Panc1 (cell line): ENCODE measurements around the gene WDR33. TPM values are rescaled to one million over a fixed set of nuclear protein-coding genes. Genes with fewer than 3 reads are reported as not detected.

Source experiments
- ATAC-seq: fragments of 200-7000 bp; cut with Tn5 transposase; 2 replicates; pipeline ENCODE4 v1.9.1; 2020; ENCODE audit warnings: mild to moderate bottlenecking, moderate library complexity
- BruUV-seq: library from RNA; stranded (reverse); fragments of 400-500 nt; replicated peaks from 2 replicates; lab custom pipeline; 2021; lab: Mats Ljungman, UMichigan
- CTCF ChIA-PET: fragments of 300-600 bp; sonication (Branson Sonifier 250); formaldehyde crosslinking; loops from one replicate; lab custom pipeline; 2022; ENCODE audit warnings: antibody characterized with exemption; lab: Charles Lee
- POLR2A ChIA-PET: fragments of 300-600 bp; sonication (Branson Sonifier 250); formaldehyde crosslinking; loops from one replicate; lab custom pipeline; 2022; ENCODE audit warnings: antibody characterized with exemption; lab: Charles Lee
- DNase-seq: peaks from one replicate; pipeline ENCODE4 v3.0.0-alpha.2; 2010; ENCODE audit warnings: low read depth, low spot score
- H3K27ac ChIP-seq: 2 replicates; pipeline ENCODE4 v1.5.1; 2011; ENCODE audit warnings: mild to moderate bottlenecking, low read length, inconsistent platforms
- H3K27me3 ChIP-seq: fragments of 200-500 bp; sonication (Bioruptor generic); 2 replicates; pipeline ENCODE4 v1.6.0; 2014; ENCODE audit warnings: low read length, inconsistent platforms; ENCODE audit not compliant: control insufficient read depth, insufficient read depth
- H3K36me3 ChIP-seq: fragments of 200-500 bp; sonication (Bioruptor generic); 2 replicates; pipeline ENCODE4 v1.5.1; 2014; ENCODE audit warnings: inconsistent platforms, mild to moderate bottlenecking, low read length, moderate library complexity; ENCODE audit not compliant: control insufficient read depth, insufficient read depth
- H3K4me1 ChIP-seq: 2 replicates; pipeline ENCODE4 v1.5.1; 2011; ENCODE audit warnings: inconsistent platforms, mild to moderate bottlenecking, low read length, moderate library complexity; ENCODE audit not compliant: control insufficient read depth, insufficient read depth
- H3K4me3 ChIP-seq, 2 experiments: 2 replicates each; pipeline ENCODE4 v1.5.1; 2011 to 2012; ENCODE audit warnings: low read depth in 2 of 2, low read length in 2 of 2, mild to moderate bottlenecking in 2 of 2, inconsistent platforms in 1 of 2, moderate library complexity in 1 of 2
- H3K9me3 ChIP-seq: fragments of 200-500 bp; sonication (Bioruptor generic); 2 replicates; pipeline ENCODE4 v1.5.1; 2014; ENCODE audit warnings: low read depth, mild to moderate bottlenecking, inconsistent platforms, low read length, moderate library complexity; ENCODE audit not compliant: control insufficient read depth, insufficient read depth
- POLR2AphosphoS5 ChIP-seq: IDR thresholded peaks from 2 replicates; pipeline ENCODE4 v1.6.1; 2012; ENCODE audit warnings: mild to moderate bottlenecking, low read depth, low read length, moderate library complexity
- SIN3A ChIP-seq: IDR thresholded peaks from 2 replicates; pipeline ENCODE4 v1.6.1; 2012; ENCODE audit warnings: low read depth, mild to moderate bottlenecking, low read length, moderate library complexity, borderline replicate concordance; ENCODE audit not compliant: insufficient read depth
- TCF7L2 ChIP-seq: IDR thresholded peaks from 2 replicates; pipeline ENCODE4 v1.6.1; 2011; ENCODE audit warnings: mild to moderate bottlenecking, low read depth, low read length, inconsistent platforms
- in situ Hi-C: cut with HindIII; loops from 2 replicates; pipeline ENCODE4 v1.10.0; 2016; ENCODE audit warnings: low sequenced_read_pairs, low pct_unique_long_range_greater_than_20kb
- intact Hi-C: fragments of 100-400 bp; cut with micrococcal nuclease; formaldehyde crosslinking; loops from one replicate; pipeline ENCODE4 v1.10.0; 2022; ENCODE audit not compliant: unreplicated experiment
- total RNA-seq: library from RNA; stranded (reverse); gene quantifications from one replicate; pipeline ENCODE4 v1.2.1, GENCODE V29; 2021; ENCODE audit not compliant: unreplicated experiment
- TF ChIP-seq, protein P1 (sequence below), 2 experiments: IDR thresholded peaks; 2 replicates each; pipeline ENCODE4 v1.6.1; 2011 to 2012; ENCODE audit warnings: low read depth in 2 of 2, control low read depth in 1 of 2, low read length in 1 of 2, mild to moderate bottlenecking in 1 of 2, moderate library complexity in 1 of 2; ENCODE audit not compliant: insufficient read depth in 1 of 2
- TF ChIP-seq, protein P2 (sequence below): fragments of 450-650 bp; IDR thresholded peaks from 2 replicates; pipeline ENCODE4 v1.5.1; 2017; ENCODE audit warnings: mild to moderate bottlenecking

The WDR33 gene
- total RNA-seq, 1 experiment from 2014 or later: 63.7 TPM

DNA sequence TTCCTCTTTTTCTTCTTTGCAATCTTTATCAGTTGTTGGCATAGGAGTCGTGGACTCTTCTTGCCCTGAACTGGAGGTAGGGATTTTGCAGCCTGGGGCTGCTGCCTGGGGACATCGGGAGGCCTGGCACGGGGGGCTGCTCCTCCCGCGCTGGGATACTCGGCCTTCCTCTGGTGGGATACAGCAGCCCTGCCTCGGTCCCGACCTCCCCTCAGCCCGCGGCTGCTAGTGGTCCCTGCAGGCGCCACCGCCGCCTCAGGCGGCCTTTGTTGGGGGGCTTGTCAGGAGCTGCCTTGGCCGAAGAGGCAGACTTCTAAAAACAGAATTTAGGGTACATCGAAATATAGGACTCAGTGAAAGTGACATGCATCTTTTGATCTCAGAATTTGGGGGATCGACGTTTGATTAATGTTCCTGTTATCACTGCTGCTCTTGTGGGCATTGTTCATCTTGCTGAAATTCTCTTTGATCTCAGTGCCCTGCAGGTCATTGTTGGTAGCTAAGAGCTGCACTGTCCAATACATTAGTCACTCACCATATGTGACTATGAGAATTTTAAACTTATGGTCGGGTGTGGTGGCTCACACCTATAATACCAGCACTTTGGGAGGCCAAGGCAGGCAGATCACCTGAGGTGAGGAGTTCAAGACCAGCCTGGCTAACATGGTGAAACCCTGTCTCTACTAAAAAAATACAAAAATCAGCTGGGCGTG is 30.7 kb upstream of the WDR33 start:
- ChIA-PET CTCF (no interaction called here), POLR2A (no interaction called here)
- Histone ChIP-seq H3K27ac (no peak overlapping the region), H3K27me3 (no peaks in the 10 kb centered on the region), H3K4me3 (no peak overlapping the region), H3K4me1 (no peaks in the 10 kb centered on the region), H3K9me3 (no peaks in the 10 kb centered on the region), H3K36me3 (peaks cover 3% of the 10 kb centered on the region; the same call in 1 of the 2 replicates)
- DNase-seq (no peak), ATAC-seq (0 out of 2 replicates have a peak, but pooled peaks have one; percentile 38)
- intact Hi-C loops: no loop called here
- no TSS peak for BruUV-seq
- in situ Hi-C loops: no loop called here
- TF ChIP-seq TCF7L2 (no peak), SIN3A (no peak), POLR2AphosphoS5 (no peak)
- TF ChIP-seq, protein P1, sequence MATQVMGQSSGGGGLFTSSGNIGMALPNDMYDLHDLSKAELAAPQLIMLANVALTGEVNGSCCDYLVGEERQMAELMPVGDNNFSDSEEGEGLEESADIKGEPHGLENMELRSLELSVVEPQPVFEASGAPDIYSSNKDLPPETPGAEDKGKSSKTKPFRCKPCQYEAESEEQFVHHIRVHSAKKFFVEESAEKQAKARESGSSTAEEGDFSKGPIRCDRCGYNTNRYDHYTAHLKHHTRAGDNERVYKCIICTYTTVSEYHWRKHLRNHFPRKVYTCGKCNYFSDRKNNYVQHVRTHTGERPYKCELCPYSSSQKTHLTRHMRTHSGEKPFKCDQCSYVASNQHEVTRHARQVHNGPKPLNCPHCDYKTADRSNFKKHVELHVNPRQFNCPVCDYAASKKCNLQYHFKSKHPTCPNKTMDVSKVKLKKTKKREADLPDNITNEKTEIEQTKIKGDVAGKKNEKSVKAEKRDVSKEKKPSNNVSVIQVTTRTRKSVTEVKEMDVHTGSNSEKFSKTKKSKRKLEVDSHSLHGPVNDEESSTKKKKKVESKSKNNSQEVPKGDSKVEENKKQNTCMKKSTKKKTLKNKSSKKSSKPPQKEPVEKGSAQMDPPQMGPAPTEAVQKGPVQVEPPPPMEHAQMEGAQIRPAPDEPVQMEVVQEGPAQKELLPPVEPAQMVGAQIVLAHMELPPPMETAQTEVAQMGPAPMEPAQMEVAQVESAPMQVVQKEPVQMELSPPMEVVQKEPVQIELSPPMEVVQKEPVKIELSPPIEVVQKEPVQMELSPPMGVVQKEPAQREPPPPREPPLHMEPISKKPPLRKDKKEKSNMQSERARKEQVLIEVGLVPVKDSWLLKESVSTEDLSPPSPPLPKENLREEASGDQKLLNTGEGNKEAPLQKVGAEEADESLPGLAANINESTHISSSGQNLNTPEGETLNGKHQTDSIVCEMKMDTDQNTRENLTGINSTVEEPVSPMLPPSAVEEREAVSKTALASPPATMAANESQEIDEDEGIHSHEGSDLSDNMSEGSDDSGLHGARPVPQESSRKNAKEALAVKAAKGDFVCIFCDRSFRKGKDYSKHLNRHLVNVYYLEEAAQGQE (IDR thresholded peaks at IDR 0.05; ENCODE audit: insufficient read depth in 1 of 2, low read depth in 2 of 2, low read length in 1 of 2): no peak
- TF ChIP-seq, protein P2, sequence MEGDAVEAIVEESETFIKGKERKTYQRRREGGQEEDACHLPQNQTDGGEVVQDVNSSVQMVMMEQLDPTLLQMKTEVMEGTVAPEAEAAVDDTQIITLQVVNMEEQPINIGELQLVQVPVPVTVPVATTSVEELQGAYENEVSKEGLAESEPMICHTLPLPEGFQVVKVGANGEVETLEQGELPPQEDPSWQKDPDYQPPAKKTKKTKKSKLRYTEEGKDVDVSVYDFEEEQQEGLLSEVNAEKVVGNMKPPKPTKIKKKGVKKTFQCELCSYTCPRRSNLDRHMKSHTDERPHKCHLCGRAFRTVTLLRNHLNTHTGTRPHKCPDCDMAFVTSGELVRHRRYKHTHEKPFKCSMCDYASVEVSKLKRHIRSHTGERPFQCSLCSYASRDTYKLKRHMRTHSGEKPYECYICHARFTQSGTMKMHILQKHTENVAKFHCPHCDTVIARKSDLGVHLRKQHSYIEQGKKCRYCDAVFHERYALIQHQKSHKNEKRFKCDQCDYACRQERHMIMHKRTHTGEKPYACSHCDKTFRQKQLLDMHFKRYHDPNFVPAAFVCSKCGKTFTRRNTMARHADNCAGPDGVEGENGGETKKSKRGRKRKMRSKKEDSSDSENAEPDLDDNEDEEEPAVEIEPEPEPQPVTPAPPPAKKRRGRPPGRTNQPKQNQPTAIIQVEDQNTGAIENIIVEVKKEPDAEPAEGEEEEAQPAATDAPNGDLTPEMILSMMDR: no peak

DNA sequence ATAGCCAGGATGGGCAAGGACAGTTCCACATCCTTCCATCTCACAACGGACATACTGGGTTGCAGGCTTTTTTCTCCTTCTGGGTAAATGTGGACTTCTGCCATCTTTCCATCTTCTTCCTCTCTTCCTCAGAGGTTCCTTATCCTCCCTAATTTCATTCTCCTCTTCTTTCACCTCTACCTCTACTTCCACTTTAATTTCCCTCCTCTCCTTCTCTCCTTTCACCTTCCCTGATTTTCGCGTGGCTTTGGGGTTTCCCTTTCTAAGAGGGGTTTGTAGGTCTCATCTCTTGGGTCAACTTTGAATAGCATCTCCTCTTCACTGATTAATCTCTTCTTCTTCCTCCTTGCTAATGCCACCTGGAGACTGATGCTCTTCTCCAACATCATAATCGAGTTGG is 29.9 kb upstream of the WDR33 start:
- TF ChIP-seq, protein P1 (IDR thresholded peaks at IDR 0.05; ENCODE audit: insufficient read depth in 1 of 2, low read depth in 2 of 2, low read length in 1 of 2): no peak
- TF ChIP-seq POLR2AphosphoS5: no peak
- no peak for TF ChIP-seq TCF7L2
- TF ChIP-seq, protein P2: no peak
- no peak for TF ChIP-seq SIN3A
- Histone ChIP-seq H3K27me3 (no peaks in the 10 kb centered on the region), H3K9me3 (no peaks in the 10 kb centered on the region), H3K36me3 (no peaks in the 10 kb centered on the region), H3K27ac (no peak overlapping the region), H3K4me3 (no peak overlapping the region), H3K4me1 (no peaks in the 10 kb centered on the region)
- in situ Hi-C loops (no loop called here), intact Hi-C loops (no loop called here)
- no peak for DNase-seq
- POLR2A ChIA-PET: no interaction called here
- CTCF ChIA-PET: no interaction called here
- BruUV-seq: no TSS peak
- no peak for ATAC-seq
